ENCODE measurements around the gene GAS2L3. TPM values are rescaled to one million over a fixed set of nuclear protein-coding genes. Genes with fewer than 3 reads are reported as not detected.

GAS2L3 gene
- polyA plus RNA-seq, 1 donor = 32.9 TPM

DNA sequence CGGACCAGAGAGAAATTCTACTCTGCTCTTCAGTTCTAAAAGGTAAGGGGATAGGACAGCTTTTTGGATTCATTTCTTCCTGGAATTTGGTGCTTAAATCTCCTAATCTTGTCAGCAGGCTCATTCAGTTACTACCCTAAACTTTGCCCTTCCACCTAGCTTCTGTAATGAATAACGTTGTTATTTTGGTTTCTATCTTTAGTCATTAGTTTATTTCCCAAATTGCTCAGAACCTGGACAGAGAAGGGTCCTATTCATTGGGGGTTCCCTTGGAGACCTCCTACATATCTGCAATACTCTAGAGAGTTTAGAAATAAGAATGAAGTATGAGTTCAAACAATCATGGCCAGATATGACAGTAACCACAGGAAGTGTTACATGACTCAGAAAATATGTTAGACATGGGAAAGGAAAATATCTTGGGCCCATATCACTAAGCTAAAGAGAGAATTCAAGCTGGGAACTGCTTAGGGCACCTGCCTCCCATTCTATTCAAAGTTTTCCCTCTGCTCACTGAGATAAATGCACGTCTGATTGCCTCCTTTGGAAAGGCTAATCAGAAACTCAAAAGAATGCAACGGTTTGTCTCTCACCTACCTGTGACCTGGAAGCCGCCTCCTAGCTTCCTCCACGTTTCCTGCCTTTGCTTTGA, 87.9 kb downstream of the GAS2L3 start:
- no peak for DNase-seq

DNA sequence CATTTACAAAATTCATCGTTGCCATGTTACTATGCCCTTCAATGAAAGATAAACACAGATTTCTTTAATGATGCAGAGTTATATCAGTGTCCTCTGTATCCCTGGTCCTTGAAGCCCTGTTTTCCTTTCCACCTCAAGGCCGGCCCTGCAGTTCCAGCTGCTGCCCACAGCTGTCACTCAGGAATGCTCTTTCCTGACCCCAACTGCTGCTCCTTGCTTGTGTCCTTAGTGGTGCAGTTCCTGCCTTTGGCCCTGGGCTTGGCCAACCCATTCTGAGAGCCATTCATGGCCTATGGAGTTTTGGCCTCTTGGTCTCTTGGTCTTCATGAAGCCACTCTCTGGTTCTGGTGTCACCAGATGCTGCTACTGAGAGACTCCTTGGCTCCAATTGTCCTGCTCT, 93.1 kb downstream of the GAS2L3 start:
- DNase-seq = no peak

DNA sequence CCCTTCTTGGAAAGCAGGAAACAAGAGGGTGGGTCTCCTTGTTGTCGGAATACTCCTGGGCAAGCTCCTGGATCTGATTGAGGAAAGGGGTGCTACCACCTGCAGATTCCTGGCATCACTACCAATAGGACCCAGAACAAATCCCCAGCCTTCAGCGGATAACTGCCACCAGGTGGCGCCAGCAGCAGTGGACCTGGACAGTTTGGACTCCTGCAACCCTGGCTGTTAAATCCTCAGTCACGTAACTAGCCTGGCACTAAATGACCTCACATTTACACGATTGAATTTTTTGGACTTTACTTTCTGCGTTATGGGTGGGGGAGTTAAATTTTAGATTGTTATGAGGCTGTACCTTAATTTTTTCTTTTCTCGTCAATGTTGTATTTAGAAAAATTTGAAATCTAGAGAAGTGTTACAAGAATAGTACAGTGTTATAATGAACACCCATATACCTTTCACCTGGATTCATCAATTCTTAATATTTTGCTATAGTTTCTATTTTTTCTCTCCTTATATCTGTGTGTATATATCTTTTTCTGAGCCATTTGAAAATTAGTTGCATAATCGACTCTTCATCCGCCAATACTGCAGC, 95.6 kb downstream of the GAS2L3 start:
- peak; percentile 57 for DNase-seq

DNA sequence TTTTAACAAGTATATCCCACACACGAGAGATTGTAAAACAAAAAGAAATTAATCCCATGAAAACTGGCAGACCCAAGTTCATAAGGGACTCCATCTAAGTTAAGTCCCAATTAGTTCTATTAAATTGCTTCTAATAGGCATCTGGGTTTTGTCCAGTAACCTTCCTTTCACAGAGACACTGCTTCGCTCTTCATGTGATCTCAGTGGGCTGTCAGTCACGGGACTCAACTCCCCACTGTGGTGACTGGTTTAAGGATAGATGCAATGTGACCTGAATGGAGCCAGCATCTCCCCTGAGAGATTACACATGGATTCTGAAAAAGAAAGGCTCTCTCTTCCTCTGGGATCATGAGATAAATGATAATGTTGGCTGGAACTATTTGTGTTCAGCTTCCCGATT, 96.4 kb downstream of the GAS2L3 start:
- no peak for DNase-seq

DNA sequence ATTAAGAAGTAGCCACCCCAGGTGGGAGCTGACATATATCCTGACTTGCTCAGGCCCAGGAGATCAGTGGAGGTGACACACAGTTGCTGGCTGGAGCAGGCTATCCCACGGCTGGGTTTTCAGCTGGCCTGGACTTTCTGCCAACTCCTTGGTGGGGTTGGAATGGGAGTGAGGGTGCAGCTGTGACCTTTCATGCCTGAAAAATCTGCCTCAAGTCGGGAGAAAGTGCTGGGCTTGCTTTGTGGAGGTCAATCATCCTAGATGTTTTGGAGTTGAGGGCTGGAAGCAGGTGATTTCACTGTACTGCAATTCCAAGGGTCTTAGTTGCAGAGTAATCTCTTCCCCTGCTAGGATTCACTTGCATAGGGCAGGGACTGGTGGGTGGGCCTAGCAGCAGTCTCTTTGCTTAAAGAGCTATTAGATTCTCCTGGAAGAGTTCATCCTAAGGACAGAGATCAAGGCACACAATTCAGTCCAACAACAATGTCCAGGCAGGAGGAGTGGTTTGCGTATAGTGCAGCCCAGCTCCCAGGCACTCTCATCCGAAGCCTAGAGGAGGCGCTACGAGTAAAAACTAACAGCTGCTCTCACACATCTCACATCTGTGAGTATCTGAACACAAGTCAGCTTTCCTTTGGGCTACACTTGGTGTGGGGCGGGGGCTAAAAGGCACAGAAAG, 98.1 kb downstream of the GAS2L3 start:
- no peak for DNase-seq

DNA sequence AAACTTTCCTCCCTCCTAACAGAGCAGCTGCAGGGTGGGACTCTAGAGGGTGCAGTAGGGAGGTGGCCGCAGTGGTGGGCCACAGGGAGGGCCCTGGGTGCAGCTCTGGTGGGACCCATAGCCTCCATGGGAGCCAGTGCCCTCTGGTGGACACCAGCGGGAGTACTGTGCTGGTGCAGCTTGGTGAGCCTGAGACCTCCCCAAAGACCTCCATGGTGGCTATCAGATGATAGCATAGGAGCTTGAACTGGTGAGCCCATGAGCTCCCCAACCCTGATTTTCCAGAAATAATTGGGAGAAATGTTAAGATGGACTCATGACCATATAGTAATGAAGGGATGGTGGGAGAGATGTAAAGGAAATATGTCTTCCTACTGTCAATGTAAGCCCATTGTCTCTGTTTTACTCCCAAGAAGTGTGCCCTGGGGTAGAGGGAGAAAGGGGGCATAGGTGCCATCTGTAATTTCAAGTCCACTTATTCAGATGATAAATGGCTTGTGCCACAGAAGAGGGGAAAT, 98.7 kb downstream of the GAS2L3 start:
- DNase-seq = no peak

DNA sequence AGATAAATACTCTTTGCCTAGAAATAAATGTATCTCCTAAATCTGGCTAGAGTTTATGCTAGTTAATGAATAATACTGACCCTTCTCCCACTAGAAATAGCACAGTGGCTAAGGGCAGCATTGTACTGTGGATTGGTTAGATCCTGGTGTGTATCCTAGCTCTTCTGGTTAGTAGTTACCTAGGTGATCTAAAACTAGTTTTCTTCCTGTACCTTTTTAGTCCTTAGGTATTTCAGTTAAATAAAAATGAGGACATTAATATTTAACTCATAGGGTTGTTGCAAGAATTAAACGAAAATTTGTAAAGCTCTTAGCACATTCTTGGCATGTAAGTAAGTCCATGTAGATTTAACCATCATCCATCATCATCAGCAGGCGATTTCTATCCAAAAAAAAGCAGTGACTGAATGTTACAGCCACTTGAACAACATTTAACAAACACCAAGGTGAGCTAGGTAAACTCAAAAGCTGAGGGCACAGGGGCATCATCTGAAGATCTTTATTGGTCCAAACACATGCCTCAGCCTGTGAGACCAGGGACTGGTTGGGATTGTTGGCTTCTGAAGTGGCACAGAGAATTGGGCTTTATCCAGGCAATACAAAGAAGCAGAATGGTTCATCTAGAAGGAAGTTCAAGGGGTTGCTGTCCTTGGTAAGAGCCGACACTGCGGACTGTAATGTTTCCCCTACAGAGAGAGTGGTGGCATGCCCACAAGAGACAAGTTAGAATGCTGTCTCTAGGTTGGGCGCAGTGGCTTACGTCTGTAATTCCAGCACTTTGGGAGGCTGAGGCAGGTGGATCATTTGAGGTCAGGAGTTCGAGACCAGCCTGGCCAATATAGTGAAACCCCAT, 100.8 kb downstream of the GAS2L3 start:
- no peak for DNase-seq

Other genes starting within 250 kb of the GAS2L3 start
- 0.35 TPM for gene SLC17A8, start 216.6 kb upstream of the GAS2L3 start, polyA plus RNA-seq (ENCODE audit: insufficient read length)
- 15.0 TPM for gene NR1H4, start 99.8 kb upstream of the GAS2L3 start, polyA plus RNA-seq (ENCODE audit: insufficient read length)
- 2.1 TPM for gene ANO4, start 221.1 kb downstream of the GAS2L3 start, polyA plus RNA-seq (ENCODE audit: insufficient read length)